HepG2 (cell line): Measurements from ENCODE around the gene NTMT1.

Experiments used
- ARNTL ChIP-seq: sonication (generic); formaldehyde crosslinking; IDR thresholded peaks from 2 replicates; pipeline ENCODE4 v1.4.0; 2020; ENCODE audit warnings: mild to moderate bottlenecking, missing genetic modification reagents
- ATF1 ChIP-seq: IDR thresholded peaks from 2 replicates; pipeline ENCODE4 v1.6.1; 2016; ENCODE audit warnings: mild to moderate bottlenecking, control low read depth
- CTCF ChIP-seq: sonication (generic); formaldehyde crosslinking; IDR thresholded peaks from 2 replicates; pipeline ENCODE4 v1.5.0; 2020; ENCODE audit warnings: mild to moderate bottlenecking, missing genetic modification reagents, moderate library complexity
- FOXA1 ChIP-seq, 2 experiments: fragments of 450-650 bp in 1 of 2; sonication (generic) in 1 of 2; formaldehyde crosslinking in 1 of 2; IDR thresholded peaks; 2 replicates each; pipeline versions ENCODE4 v1.4.0 to v1.6.1; 2016 to 2020; ENCODE audit warnings: missing genetic modification reagents in 1 of 2
- FOXP1 ChIP-seq, 2 experiments: fragments of 450-650 bp in 1 of 2; IDR thresholded peaks; 2 replicates each; pipeline ENCODE4 v1.6.1; 2017 to 2018; ENCODE audit warnings: antibody characterized with exemption in 1 of 2
- NKX3-1 ChIP-seq: sonication (generic); formaldehyde crosslinking; IDR thresholded peaks from 2 replicates; pipeline ENCODE4 v1.5.0; 2020; ENCODE audit warnings: missing genetic modification reagents
- PCBP1 ChIP-seq: fragments of 200-400 bp; formaldehyde crosslinking; IDR thresholded peaks from 2 replicates; pipeline ENCODE4 v1.6.1; 2017; ENCODE audit warnings: mild to moderate bottlenecking, low read depth, low read length, borderline replicate concordance
- RCOR2 ChIP-seq: IDR thresholded peaks from 2 replicates; pipeline ENCODE4 v1.6.1; 2016; ENCODE audit warnings: missing biosample characterization, missing genetic modification reagents
- ZBTB20 ChIP-seq: sonication (generic); formaldehyde crosslinking; IDR thresholded peaks from 2 replicates; pipeline ENCODE4 v1.8.1; 2023; ENCODE audit warnings: missing genetic modification reagents, low read depth, mild to moderate bottlenecking, borderline replicate concordance
- ZNF24 ChIP-seq: fragments of 450-650 bp; IDR thresholded peaks from 2 replicates; pipeline ENCODE4 v1.6.1; 2017; ENCODE audit warnings: antibody characterized with exemption, mild to moderate bottlenecking
- ZNF263 ChIP-seq: sonication (generic); formaldehyde crosslinking; IDR thresholded peaks from 2 replicates; pipeline ENCODE4 v1.4.0; 2020; ENCODE audit warnings: missing genetic modification reagents
- ZSCAN22 ChIP-seq: sonication (generic); formaldehyde crosslinking; IDR thresholded peaks from 2 replicates; pipeline ENCODE4 v1.4.0; 2020; ENCODE audit warnings: mild to moderate bottlenecking, missing genetic modification reagents
- ZSCAN5A ChIP-seq: sonication (generic); formaldehyde crosslinking; IDR thresholded peaks from 2 replicates; pipeline ENCODE4 v1.8.0; 2022; ENCODE audit warnings: mild to moderate bottlenecking, missing genetic modification reagents, borderline replicate concordance

- no peak for TF ChIP-seq ZBTB20 (CRISPR knock-in tag)
- TF ChIP-seq CTCF = no peak
- TF ChIP-seq FOXA1 (IDR thresholded peaks at IDR 0.05) = no peak
- no peak for TF ChIP-seq FOXA1 (CRISPR knock-in tag; IDR thresholded peaks at IDR 0.05)
- TF ChIP-seq ZSCAN22 (CRISPR knock-in tag) = no peak
- TF ChIP-seq PCBP1 = no peak
- no peak for TF ChIP-seq RCOR2 (CRISPR knock-in tag)
- TF ChIP-seq ZNF24 = no peak
- no peak for TF ChIP-seq ATF1
- TF ChIP-seq FOXP1 (IDR thresholded peaks at IDR 0.05) = no peak
- no peak for TF ChIP-seq FOXP1 (CRISPR knock-in tag; IDR thresholded peaks at IDR 0.05)
- no peak for TF ChIP-seq NKX3-1 (CRISPR knock-in tag)
- no peak for TF ChIP-seq ZNF263 (CRISPR knock-in tag)
- no peak for TF ChIP-seq ARNTL (CRISPR knock-in tag)
- TF ChIP-seq ZSCAN5A (CRISPR knock-in tag) = no peak
These were observed 56.4 kb downstream of the NTMT1 start for GRCh38 chr9:129682381-129682780.
